ENCODE measurements around the gene TPI1. TPM values are rescaled to one million over a fixed set of nuclear protein-coding genes. Genes with fewer than 3 reads are reported as not detected.

The TPI1 gene
- total and polyA plus RNA-seq, 2 experiments from 2014 or later: 1,963 to 4,448 TPM

DNA sequence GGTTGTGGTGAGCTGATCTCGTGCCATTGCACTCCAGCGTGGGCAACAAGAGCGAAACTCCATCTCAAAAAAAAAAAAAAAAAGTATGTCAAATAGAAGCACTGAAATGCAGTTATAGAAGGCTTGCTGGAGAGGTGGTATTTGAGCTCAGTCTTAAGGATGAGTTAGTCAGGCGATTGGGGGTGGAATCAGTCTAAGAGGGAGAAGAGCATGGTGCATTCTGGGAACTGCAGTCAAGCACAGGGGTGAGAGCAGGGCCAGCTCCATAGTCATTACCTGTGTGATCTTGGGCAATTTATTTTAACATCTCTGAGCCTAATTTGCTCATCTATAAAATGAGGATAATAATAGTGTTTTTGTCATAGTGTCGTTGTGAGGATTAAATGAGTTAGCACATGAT lies 32.5 kb upstream of the TPI1 start:
- H3K36me3 ChIP-seq: peaks cover 30% of the 10 kb centered on the region
- H3K9me3 ChIP-seq (ENCODE audit: low read depth): no peaks in the 10 kb centered on the region
- no peak for DNase-seq (ENCODE audit: low read depth in 1 of 2, low spot score in 1 of 2)
- TF ChIP-seq, protein P1, sequence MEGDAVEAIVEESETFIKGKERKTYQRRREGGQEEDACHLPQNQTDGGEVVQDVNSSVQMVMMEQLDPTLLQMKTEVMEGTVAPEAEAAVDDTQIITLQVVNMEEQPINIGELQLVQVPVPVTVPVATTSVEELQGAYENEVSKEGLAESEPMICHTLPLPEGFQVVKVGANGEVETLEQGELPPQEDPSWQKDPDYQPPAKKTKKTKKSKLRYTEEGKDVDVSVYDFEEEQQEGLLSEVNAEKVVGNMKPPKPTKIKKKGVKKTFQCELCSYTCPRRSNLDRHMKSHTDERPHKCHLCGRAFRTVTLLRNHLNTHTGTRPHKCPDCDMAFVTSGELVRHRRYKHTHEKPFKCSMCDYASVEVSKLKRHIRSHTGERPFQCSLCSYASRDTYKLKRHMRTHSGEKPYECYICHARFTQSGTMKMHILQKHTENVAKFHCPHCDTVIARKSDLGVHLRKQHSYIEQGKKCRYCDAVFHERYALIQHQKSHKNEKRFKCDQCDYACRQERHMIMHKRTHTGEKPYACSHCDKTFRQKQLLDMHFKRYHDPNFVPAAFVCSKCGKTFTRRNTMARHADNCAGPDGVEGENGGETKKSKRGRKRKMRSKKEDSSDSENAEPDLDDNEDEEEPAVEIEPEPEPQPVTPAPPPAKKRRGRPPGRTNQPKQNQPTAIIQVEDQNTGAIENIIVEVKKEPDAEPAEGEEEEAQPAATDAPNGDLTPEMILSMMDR (IDR thresholded peaks at IDR 0.05; ENCODE audit: low read depth, low read length): no peak
- peaks cover 5% of the 10 kb centered on the region for H3K4me1 ChIP-seq (ENCODE audit: low read depth)
- no peak overlapping the region for H3K27ac ChIP-seq
- no peak overlapping the region for H3K4me3 ChIP-seq
- H3K27me3 ChIP-seq: no peaks in the 10 kb centered on the region

DNA sequence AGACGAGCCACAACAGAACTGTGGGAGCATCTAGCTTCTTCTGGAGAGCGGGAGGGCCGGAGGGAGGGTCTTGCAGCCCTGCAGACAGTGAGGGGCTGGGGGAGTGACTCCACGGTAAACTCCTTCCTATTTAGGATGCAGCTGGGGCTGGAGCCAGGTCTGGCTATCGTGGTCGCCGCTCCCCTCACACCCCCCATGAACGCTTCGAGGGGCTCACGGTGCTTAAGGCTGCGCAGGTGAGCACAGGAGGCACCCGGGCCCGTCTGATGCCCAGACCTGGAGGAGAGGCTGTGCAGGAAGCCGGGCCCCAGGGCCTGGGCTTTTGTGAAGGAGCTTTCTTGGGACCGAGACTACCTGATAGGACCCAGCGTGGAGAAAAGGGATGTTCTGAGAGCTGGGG lies 30.5 kb upstream of the TPI1 start:
- DNase-seq (ENCODE audit: low read depth in 1 of 2, low spot score in 1 of 2): no peak
- H3K36me3 ChIP-seq: peaks cover 21% of the 10 kb centered on the region
- no peaks in the 10 kb centered on the region for H3K27me3 ChIP-seq
- no peak overlapping the region for H3K4me3 ChIP-seq
- H3K4me1 ChIP-seq (ENCODE audit: low read depth): peaks cover 14% of the 10 kb centered on the region
- H3K27ac ChIP-seq: no peak overlapping the region
- TF ChIP-seq, protein P1 (IDR thresholded peaks at IDR 0.05; ENCODE audit: low read depth, low read length): no peak
- H3K9me3 ChIP-seq (ENCODE audit: low read depth): no peaks in the 10 kb centered on the region

DNA sequence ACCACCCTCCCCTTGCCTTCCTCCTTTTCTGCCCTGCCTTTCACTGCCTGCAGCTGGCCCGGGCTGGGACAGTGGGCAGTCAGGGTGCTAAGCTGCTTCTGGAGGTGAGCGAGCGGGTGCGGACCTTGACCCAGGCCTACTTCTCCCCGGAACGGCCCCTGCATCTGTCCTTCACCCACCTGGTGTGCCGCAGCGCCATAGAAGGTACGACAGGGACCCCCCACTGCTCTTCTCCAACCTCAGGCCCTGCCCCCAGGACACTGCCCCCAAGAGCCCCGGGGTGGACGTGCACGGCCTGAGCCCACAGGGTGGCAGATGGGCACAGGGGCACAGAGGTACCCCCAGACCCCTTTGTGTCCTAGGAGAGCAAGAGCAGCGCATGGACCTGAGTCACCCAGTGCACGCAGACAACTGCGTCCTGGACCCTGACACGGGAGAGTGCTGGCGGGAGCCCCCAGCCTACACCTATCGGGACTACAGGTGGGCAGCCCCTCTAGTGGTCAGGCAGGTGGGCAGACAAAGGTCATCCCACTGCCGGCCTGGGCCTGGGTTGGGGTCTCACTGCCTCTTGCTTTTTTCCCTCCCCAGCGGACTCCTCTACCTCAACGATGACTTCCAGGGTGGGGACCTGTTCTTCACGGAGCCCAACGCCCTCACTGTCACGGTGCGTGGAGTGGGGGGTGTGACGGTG lies 29.8 kb upstream of the TPI1 start:
- TF ChIP-seq, protein P1 (IDR thresholded peaks at IDR 0.05; ENCODE audit: low read depth, low read length): no peak
- no peak overlapping the region for H3K27ac ChIP-seq
- peaks cover 14% of the 10 kb centered on the region for H3K4me1 ChIP-seq (ENCODE audit: low read depth)
- H3K9me3 ChIP-seq (ENCODE audit: low read depth): no peaks in the 10 kb centered on the region
- DNase-seq (ENCODE audit: low read depth in 1 of 2, low spot score in 1 of 2): no peak
- H3K4me3 ChIP-seq: no peak overlapping the region
- peaks cover 17% of the 10 kb centered on the region for H3K36me3 ChIP-seq
- no peaks in the 10 kb centered on the region for H3K27me3 ChIP-seq

DNA sequence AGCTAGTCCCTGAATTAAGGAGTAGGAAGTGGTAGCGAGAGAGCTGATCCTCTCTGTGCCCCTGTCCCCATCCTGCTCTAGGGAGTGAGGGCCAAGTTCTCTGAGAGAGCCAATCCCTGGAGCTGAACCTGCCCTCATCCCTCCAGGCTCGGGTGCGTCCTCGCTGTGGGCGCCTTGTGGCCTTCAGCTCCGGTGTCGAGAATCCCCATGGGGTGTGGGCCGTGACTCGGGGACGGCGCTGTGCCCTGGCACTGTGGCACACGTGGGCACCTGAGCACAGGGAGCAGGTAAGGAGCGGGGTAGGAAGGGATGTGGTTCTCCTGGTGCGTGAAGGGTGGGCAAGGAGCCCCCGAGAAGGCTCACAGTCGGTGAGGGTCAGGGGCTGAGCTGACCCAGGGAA lies 28.5 kb upstream of the TPI1 start:
- Histone ChIP-seq H3K27ac (no peak overlapping the region), H3K4me3 (no peak overlapping the region), H3K4me1 (ENCODE audit: low read depth) (peaks cover 14% of the 10 kb centered on the region), H3K9me3 (ENCODE audit: low read depth) (no peaks in the 10 kb centered on the region), H3K36me3 (peaks cover 13% of the 10 kb centered on the region), H3K27me3 (no peaks in the 10 kb centered on the region)
- TF ChIP-seq, protein P1 (IDR thresholded peaks at IDR 0.05; ENCODE audit: low read depth, low read length): no peak
- DNase-seq (ENCODE audit: low read depth in 1 of 2, low spot score in 1 of 2): no peak

DNA sequence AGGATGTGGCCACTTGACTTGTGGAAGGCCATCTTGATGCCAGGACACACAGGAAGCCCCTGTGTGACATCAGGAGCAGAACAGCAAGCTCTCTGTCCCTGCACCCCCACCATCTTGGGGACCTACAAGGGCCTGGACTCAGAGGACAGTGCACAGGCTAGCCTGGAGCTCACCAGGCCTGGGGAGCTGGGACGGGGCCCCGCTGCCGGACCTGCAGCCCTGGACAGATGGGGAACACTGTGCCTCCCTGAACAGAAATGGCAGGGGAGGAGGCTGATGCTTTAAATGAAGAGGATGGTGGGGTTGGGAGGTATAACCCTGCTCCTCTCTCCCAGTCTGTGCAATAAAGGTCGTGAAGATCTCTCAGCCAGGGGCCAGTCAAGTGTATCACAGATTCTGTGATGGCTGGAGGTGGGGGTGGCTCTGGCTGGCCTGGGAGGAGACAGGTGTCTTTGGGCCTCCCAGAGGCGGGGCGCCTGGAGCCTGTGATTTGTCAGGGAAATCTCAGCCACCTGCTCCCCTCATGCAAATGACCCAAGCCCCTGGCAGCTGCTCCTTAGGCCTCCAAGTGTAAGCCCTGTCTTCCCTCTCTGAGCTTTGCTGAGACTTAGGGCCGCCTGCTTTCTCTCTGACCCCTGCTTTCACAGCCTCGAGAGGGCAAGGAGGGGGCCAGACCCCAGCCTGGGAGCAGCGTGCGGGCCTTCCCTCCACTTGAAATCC lies 27.7 kb upstream of the TPI1 start:
- no peak for DNase-seq (ENCODE audit: low read depth in 1 of 2, low spot score in 1 of 2)
- H3K27ac ChIP-seq: peak overlapping the region; percentile 62

More for the DNA sequence above, 27.7 kb upstream of the TPI1 start:
- TF ChIP-seq, protein P1 (IDR thresholded peaks at IDR 0.05; ENCODE audit: low read depth, low read length): no peak
- H3K9me3 ChIP-seq (ENCODE audit: low read depth): no peaks in the 10 kb centered on the region
- H3K36me3 ChIP-seq: peaks cover 10% of the 10 kb centered on the region
- H3K4me1 ChIP-seq (ENCODE audit: low read depth): peaks cover 14% of the 10 kb centered on the region
- H3K27me3 ChIP-seq: no peaks in the 10 kb centered on the region
- no peak overlapping the region for H3K4me3 ChIP-seq

Data from cardiac muscle cell (in vitro differentiated cells and primary cell).